RCC 7860 (cell line): ENCODE measurements around the gene GALNT9.

Experiments
- DNase-seq: peaks from one replicate; pipeline ENCODE4 v3.0.0-alpha.2; 2015; ENCODE audit warnings: low spot score
- FAIRE-seq: peaks from 2 replicates; lab custom pipeline; 2012; peaks lifted over from hg19 to GRCh38; lab: Jason Lieb, UNC

GALNT9 gene

GRCh38 chr12:132164426-132164825, 165.0 kb downstream of the GALNT9 start:
- DNase-seq (no peak), FAIRE-seq (no peak)

- no peak for DNase-seq
- no peak for FAIRE-seq
Observed at GRCh38 chr12:132163911-132164288, 165.5 kb downstream of the GALNT9 start.

- no peak for FAIRE-seq
Observed at GRCh38 chr12:132163041-132163910, 166.1 kb downstream of the GALNT9 start.

GRCh38 chr12:132162508-132163031, 166.8 kb downstream of the GALNT9 start:
- no peak for FAIRE-seq
- peak; percentile 44 for DNase-seq

More at GRCh38 chr12:132163041-132163910, 166.1 kb downstream of the GALNT9 start:
- DNase-seq, result no peak

- FAIRE-seq (no peak), DNase-seq (no peak)
Observed at GRCh38 chr12:132161796-132162507, 167.4 kb downstream of the GALNT9 start.

- no peak for DNase-seq
Observed at GRCh38 chr12:132161036-132161781, 168.2 kb downstream of the GALNT9 start.

GRCh38 chr12:132160601-132161035, 168.8 kb downstream of the GALNT9 start:
- FAIRE-seq (no peak), DNase-seq (no peak)

More at GRCh38 chr12:132161036-132161781, 168.2 kb downstream of the GALNT9 start:
- FAIRE-seq, result no peak

GRCh38 chr12:132160016-132160415, 169.4 kb downstream of the GALNT9 start:
- DNase-seq (no peak), FAIRE-seq (no peak)

- no peak for DNase-seq
Observed at GRCh38 chr12:132159555-132160003, 169.8 kb downstream of the GALNT9 start.

GRCh38 chr12:132158677-132159554, 170.5 kb downstream of the GALNT9 start:
- no peak for DNase-seq
- no peak for FAIRE-seq

More at GRCh38 chr12:132159555-132160003, 169.8 kb downstream of the GALNT9 start:
- no peak for FAIRE-seq

- DNase-seq (no peak), FAIRE-seq (no peak)
Observed at GRCh38 chr12:132157733-132158409, 171.5 kb downstream of the GALNT9 start.

GRCh38 chr12:132156573-132157325, 172.6 kb downstream of the GALNT9 start:
- DNase-seq (no peak), FAIRE-seq (no peak)

- no peak for FAIRE-seq
- DNase-seq, result no peak
Observed at GRCh38 chr12:132155771-132156572, 173.4 kb downstream of the GALNT9 start.

GRCh38 chr12:132154941-132155770, 174.2 kb downstream of the GALNT9 start:
- no peak for FAIRE-seq

GRCh38 chr12:132154341-132154761, 175.0 kb downstream of the GALNT9 start:
- DNase-seq, result no peak

More at GRCh38 chr12:132154941-132155770, 174.2 kb downstream of the GALNT9 start:
- no peak for DNase-seq

GRCh38 chr12:132153501-132154340, 175.7 kb downstream of the GALNT9 start:
- DNase-seq (peak; percentile 52), FAIRE-seq (no peak)

More at GRCh38 chr12:132154341-132154761, 175.0 kb downstream of the GALNT9 start:
- FAIRE-seq, result no peak
